HG02884 (cell line): ENCODE data around the gene RAMACL.

ENCODE experiments used
- ATAC-seq: cut with Tn5 transposase; IDR thresholded peaks from one replicate; pipeline ENCODE4 v1.9.1; 2021; ENCODE audit warnings: mild to moderate bottlenecking, moderate library complexity; ENCODE audit not compliant: unreplicated experiment

Gene RAMACL

GRCh38 chr6:166618866-166619761, 32.6 kb upstream of the RAMACL start:
- no peak for ATAC-seq

GRCh38 chr6:166618251-166618650, 31.8 kb upstream of the RAMACL start:
- no peak for ATAC-seq

GRCh38 chr6:166617359-166617758, 30.9 kb upstream of the RAMACL start:
- ATAC-seq: no peak

GRCh38 chr6:166616261-166617238, 30.1 kb upstream of the RAMACL start:
- no peak for ATAC-seq

- no peak for ATAC-seq
Measured at GRCh38 chr6:166615059-166615770, 28.7 kb upstream of the RAMACL start.

GRCh38 chr6:166614589-166614988, 28.1 kb upstream of the RAMACL start:
- no peak for ATAC-seq

- no peak for ATAC-seq
Measured at GRCh38 chr6:166614171-166614583, 27.7 kb upstream of the RAMACL start.

- no peak for ATAC-seq
Measured at GRCh38 chr6:166613027-166613426, 26.5 kb upstream of the RAMACL start.

GRCh38 chr6:166612471-166612881, 26.0 kb upstream of the RAMACL start:
- no peak for ATAC-seq

- no peak for ATAC-seq
Measured at GRCh38 chr6:166611631-166612030, 25.2 kb upstream of the RAMACL start.

- ATAC-seq: no peak
Measured at GRCh38 chr6:166610069-166610468, 23.6 kb upstream of the RAMACL start.

GRCh38 chr6:166608774-166609173, 22.3 kb upstream of the RAMACL start:
- no peak for ATAC-seq

GRCh38 chr6:166605752-166606151, 19.3 kb upstream of the RAMACL start:
- no peak for ATAC-seq

GRCh38 chr6:166604911-166605310, 18.4 kb upstream of the RAMACL start:
- no peak for ATAC-seq

- ATAC-seq: no peak
Measured at GRCh38 chr6:166604328-166604727, 17.9 kb upstream of the RAMACL start.

GRCh38 chr6:166603043-166603690, 16.7 kb upstream of the RAMACL start:
- no peak for ATAC-seq

- no peak for ATAC-seq
Measured at GRCh38 chr6:166601956-166602355, 15.5 kb upstream of the RAMACL start.

GRCh38 chr6:166600931-166601330, 14.5 kb upstream of the RAMACL start:
- no peak for ATAC-seq

GRCh38 chr6:166599205-166599604, 12.7 kb upstream of the RAMACL start:
- ATAC-seq: no peak

- no peak for ATAC-seq
Measured at GRCh38 chr6:166598441-166599138, 12.1 kb upstream of the RAMACL start.
